Measurements from ENCODE around the gene LRRC41. TPM values are rescaled to one million over a fixed set of nuclear protein-coding genes. Genes with fewer than 3 reads are reported as not detected.
"Not testable (repeated sequence)": the region's sequence is repeated elsewhere in the genome, so short reads cannot be mapped to it uniquely, and the experiment has no call there.

The LRRC41 gene
- total and polyA plus RNA-seq, 9 donors: 37.5 to 99.8 (median 72.3) TPM

DNA sequence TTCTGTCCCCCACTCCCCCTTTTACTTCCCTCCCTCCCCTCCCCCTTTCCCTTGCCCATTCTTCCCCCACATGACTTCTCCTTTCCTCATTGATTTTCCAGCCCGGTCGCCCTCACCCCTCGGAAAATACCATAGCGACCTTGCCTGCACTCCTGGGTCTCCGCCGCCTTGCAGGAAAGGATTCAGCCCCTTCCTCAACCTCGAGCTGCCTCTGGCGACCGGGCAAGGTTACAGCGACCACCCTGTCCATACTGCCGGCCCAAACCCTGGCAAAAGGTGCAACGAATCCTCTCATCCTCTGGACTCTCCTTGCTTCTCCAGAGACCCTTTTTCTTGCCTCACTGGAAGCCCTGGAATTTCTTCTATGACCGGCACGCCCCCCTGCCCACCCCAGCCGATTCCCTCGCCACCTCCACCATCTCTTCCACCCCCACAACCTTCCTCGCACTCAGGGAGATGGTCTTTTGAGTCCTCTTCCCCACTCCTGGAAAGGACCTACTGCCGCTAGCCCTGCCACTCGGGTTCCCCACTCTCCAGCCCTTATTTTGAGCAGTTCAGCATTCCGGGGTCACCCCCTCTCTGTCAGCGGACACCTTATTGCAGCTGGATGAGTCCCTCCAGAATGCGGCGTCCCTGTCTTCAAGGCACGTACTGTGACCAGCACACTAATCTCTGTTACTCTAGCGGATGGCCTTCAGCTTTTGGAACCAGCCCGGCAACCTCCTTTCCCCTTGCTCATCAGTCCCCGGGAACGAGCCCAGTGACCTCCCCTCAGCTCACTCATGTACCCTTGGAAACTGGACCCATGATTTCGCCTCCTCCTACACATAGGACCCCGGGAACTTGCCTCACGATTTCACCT, 38.0 kb upstream of the LRRC41 start:
- Histone ChIP-seq H3K4me3 (peak overlapping the region; percentile 63), H3K9me3 (no peaks in the 10 kb centered on the region), H3K4me1 (ENCODE audit: insufficient read depth) (peaks cover 3% of the 10 kb centered on the region), H3K27me3 (no peaks in the 10 kb centered on the region), H3K27ac (peak overlapping the region; percentile 91 to 95), H3K36me3 (no peaks in the 10 kb centered on the region)
- WGBS, 3 donors: 37 to 47% (median 43%) methylated on average over 31 of the region's 31 CpGs
- peak; percentile 22 to 49 (median 42) for DNase-seq
- no peak for TF ChIP-seq POLR2A (IDR thresholded peaks at IDR 0.05)
- no peak for TF ChIP-seq EP300 (IDR thresholded peaks at IDR 0.05)
- TF ChIP-seq, protein P1, sequence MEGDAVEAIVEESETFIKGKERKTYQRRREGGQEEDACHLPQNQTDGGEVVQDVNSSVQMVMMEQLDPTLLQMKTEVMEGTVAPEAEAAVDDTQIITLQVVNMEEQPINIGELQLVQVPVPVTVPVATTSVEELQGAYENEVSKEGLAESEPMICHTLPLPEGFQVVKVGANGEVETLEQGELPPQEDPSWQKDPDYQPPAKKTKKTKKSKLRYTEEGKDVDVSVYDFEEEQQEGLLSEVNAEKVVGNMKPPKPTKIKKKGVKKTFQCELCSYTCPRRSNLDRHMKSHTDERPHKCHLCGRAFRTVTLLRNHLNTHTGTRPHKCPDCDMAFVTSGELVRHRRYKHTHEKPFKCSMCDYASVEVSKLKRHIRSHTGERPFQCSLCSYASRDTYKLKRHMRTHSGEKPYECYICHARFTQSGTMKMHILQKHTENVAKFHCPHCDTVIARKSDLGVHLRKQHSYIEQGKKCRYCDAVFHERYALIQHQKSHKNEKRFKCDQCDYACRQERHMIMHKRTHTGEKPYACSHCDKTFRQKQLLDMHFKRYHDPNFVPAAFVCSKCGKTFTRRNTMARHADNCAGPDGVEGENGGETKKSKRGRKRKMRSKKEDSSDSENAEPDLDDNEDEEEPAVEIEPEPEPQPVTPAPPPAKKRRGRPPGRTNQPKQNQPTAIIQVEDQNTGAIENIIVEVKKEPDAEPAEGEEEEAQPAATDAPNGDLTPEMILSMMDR (IDR thresholded peaks at IDR 0.05): no peak
- intact Hi-C loops (cut with DNase I): loop anchor here in 1 of 4 donors (5.0 kb wide), 1 partner anchor 39 kb away; the partner anchor contains the start of genes LRRC41 and UQCRH

DNA sequence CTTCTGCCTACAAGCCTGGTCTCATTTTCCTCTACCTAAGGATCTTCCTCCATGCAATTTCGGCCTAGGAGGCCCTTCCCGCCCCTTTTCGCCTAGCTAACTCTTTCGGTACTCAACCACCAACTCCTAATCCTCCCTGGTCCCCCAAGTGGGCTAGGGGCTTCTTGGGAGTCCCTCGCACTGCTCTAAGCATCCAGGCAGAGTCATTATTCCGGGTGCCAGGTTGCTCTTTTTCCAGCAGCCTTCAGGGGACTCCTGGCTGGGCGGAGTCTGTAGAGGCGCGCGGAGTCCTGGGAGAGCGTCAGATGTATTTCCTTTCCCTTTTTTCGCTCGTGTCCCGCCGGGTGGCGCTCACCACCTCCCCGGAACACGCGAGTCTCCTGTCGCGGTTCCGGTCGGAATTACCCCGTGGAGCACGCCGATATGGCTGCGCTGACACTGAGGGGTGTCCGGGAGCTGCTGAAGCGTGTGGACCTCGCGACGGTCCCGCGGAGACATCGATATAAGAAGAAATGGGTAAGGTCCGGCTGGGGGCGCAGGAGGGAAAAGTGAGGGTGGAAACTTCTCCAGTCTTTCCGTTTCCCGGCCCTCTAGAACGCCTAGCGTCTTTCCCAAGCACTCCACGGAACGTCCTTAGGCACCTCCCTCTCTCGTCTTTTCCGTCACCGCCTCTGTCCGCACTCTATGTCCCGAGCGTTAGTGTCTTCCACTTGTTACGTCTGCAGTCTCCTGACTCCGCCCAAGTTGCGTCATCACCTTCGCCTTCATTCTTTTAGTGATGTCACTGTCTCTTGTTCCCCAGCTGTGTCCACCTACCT, 37.2 kb upstream of the LRRC41 start, which contains the start of gene NSUN4:
NSUN4 (plus strand) TSS at position 404 of the 818 bp plus-strand sequence; CDS start at position 424, 20 bp downstream.
- TF ChIP-seq, protein P1 (IDR thresholded peaks at IDR 0.05): peak; percentile 39 to 90 (median 82)
- TF ChIP-seq POLR2A (IDR thresholded peaks at IDR 0.05): peak; percentile 87
- TF ChIP-seq EP300 (IDR thresholded peaks at IDR 0.05): peak; percentile 87
- Histone ChIP-seq H3K27me3 (no peaks in the 10 kb centered on the region), H3K4me1 (ENCODE audit: insufficient read depth) (peaks cover 3% of the 10 kb centered on the region), H3K4me3 (peak within 1 kb of the TSS; percentile 63), H3K27ac (peak within 1 kb of the TSS; percentile 91 to 95), H3K36me3 (no peaks in the 10 kb centered on the region), H3K9me3 (no peaks in the 10 kb centered on the region)
- 0 to 1% (median 1%) methylated on average over 53 of the region's 53 CpGs for WGBS, 3 donors
- DNase-seq: peak; percentile 90 to 94 (median 92)
- intact Hi-C loops (cut with DNase I): loop anchor here in 2 of 4 donors (1.0 to 5.0 kb wide), 2 partner anchors 38 kb away; partner anchors contain the start of genes LRRC41 (in 1 of the 2) and UQCRH (in 1 of the 2)

DNA sequence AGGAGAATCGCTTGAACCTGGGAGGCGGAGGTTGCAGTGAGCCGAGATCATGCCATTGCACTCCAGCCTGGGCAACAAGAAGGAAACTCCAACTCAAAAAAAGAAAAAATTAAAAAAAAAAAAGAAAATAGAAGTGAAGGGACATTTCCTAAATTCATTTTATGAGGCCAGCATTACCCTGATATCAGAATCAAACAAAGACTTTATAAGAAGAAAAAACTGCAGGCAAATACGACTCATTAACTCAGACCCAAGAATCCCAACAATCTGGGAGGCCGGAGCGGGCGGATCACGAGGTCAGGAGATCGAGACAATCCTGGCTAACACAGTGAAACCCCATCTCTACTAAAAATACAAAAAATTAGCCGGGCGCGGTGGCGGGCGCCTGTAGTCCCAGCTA, 34.0 kb upstream of the LRRC41 start:
- H3K27me3 ChIP-seq; H3K27ac ChIP-seq; H3K4me3 ChIP-seq; intact Hi-C loops (cut with DNase I); H3K4me1 ChIP-seq (ENCODE audit: insufficient read depth); H3K36me3 ChIP-seq; H3K9me3 ChIP-seq; DNase-seq: not testable (repeated sequence)
- WGBS, 3 donors: 94 to 97% (median 94%) methylated on average over 9 to 14 of the region's 14 CpGs

DNA sequence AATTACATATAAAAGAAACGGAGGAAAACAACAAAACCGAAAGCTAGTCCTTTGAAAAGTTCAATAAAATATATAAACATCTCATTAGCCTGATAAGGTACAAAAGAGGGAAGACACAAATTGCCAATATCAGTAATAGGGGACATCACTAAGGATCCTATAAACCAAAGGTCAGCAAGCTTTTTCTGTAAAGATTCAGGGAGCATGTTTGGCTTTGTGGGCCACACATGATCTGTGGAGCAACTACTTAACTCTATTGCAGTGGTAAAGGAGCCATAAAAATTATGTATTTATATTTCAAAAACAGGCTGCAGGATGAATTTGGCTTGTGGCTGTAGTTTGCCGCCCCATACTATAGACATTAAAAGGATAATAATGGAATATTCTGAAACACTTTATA, 31.7 kb upstream of the LRRC41 start:
- Histone ChIP-seq H3K9me3 (no peaks in the 10 kb centered on the region), H3K27me3 (no peaks in the 10 kb centered on the region), H3K4me1 (ENCODE audit: insufficient read depth) (no peaks in the 10 kb centered on the region), H3K4me3 (no peak overlapping the region), H3K36me3 (no peaks in the 10 kb centered on the region), H3K27ac (no peak overlapping the region)
- 82 to 84% (median 82%) methylated on average over 3 of the region's 3 CpGs for WGBS, 3 donors
- TF ChIP-seq, protein P1 (IDR thresholded peaks at IDR 0.05): no peak
- no peak for TF ChIP-seq EP300 (IDR thresholded peaks at IDR 0.05)
- no peak for TF ChIP-seq POLR2A (IDR thresholded peaks at IDR 0.05)
- intact Hi-C loops (cut with DNase I): no loop called here
- no peak for DNase-seq
